Nephron (organoid): ENCODE data around the gene HAGHL.

Source experiments
- H3K27ac Mint-ChIP-seq, 3 experiments: 2 replicates each; pipeline ENCODE4 v1.8.0; 2020; ENCODE audit warnings: mixed read lengths in 3 of 3, mild to moderate bottlenecking in 2 of 3, moderate library complexity in 1 of 3
- H3K27me3 Mint-ChIP-seq: 2 replicates; pipeline ENCODE4 v1.8.0; 2021; ENCODE audit warnings: low read depth, mild to moderate bottlenecking, moderate library complexity, mixed read lengths
- H3K36me3 Mint-ChIP-seq: 2 replicates; pipeline ENCODE4 v1.8.0; 2020; ENCODE audit warnings: low read depth, mixed read lengths
- H3K4me1 Mint-ChIP-seq: 2 replicates; pipeline ENCODE4 v1.8.0; 2020; ENCODE audit warnings: mixed read lengths
- H3K4me3 Mint-ChIP-seq, 3 experiments: 2 replicates each; pipeline ENCODE4 v1.8.0; 2020; ENCODE audit warnings: mild to moderate bottlenecking in 3 of 3, mixed read lengths in 3 of 3, moderate library complexity in 2 of 3
- H3K9me3 Mint-ChIP-seq: 2 replicates; pipeline ENCODE4 v1.8.0; 2020; ENCODE audit warnings: mixed read lengths
- TF ChIP-seq, protein P1 (sequence below), 3 experiments: fragments of 200-600 bp; sonication (generic); IDR thresholded peaks; one replicate each; pipeline ENCODE4 v1.5.0; 2021; ENCODE audit warnings: antibody characterized with exemption in 3 of 3; ENCODE audit not compliant: unreplicated experiment in 3 of 3

Gene HAGHL

DNA sequence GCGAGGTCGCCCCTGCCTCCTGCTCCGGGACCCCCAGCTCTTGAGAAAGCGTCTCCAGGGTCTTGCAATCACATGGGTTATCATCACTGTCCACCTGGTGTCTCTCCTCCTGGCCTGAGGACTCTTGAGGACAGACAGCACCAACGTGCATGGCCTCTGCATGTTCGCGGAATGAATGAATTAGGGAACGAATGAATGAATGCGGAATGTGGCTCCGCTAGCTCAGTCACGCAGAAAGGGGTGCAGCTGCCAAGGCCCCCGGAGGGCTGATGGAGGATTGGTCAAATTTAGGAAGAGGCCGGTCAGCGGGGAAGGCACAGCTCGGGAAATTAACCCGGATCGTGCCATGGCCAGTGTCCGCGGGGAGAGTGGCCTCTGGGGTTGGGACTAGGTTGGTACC, 24.6 kb upstream of the HAGHL start:
- H3K27me3 Mint-ChIP-seq: peaks cover 86% of the 10 kb centered on the region
- peak overlapping the region in 1 of 3 experiments; percentile 15 for H3K4me3 Mint-ChIP-seq
- no peaks in the 10 kb centered on the region for H3K9me3 Mint-ChIP-seq
- H3K27ac Mint-ChIP-seq: no peak overlapping the region
- H3K4me1 Mint-ChIP-seq: no peaks in the 10 kb centered on the region
- no peaks in the 10 kb centered on the region for H3K36me3 Mint-ChIP-seq
- TF ChIP-seq, protein P1, sequence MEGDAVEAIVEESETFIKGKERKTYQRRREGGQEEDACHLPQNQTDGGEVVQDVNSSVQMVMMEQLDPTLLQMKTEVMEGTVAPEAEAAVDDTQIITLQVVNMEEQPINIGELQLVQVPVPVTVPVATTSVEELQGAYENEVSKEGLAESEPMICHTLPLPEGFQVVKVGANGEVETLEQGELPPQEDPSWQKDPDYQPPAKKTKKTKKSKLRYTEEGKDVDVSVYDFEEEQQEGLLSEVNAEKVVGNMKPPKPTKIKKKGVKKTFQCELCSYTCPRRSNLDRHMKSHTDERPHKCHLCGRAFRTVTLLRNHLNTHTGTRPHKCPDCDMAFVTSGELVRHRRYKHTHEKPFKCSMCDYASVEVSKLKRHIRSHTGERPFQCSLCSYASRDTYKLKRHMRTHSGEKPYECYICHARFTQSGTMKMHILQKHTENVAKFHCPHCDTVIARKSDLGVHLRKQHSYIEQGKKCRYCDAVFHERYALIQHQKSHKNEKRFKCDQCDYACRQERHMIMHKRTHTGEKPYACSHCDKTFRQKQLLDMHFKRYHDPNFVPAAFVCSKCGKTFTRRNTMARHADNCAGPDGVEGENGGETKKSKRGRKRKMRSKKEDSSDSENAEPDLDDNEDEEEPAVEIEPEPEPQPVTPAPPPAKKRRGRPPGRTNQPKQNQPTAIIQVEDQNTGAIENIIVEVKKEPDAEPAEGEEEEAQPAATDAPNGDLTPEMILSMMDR (IDR thresholded peaks at IDR 0.05; ENCODE audit: unreplicated experiment in 3 of 3): no peak

GRCh38 chr16:703406-703805, 23.5 kb upstream of the HAGHL start:
- no peaks in the 10 kb centered on the region for H3K9me3 Mint-ChIP-seq
- TF ChIP-seq, protein P1 (IDR thresholded peaks at IDR 0.05; ENCODE audit: unreplicated experiment in 3 of 3): no peak
- H3K27ac Mint-ChIP-seq: no peak overlapping the region
- no peaks in the 10 kb centered on the region for H3K4me1 Mint-ChIP-seq
- H3K4me3 Mint-ChIP-seq: no peak overlapping the region
- H3K27me3 Mint-ChIP-seq: peaks cover 84% of the 10 kb centered on the region
- H3K36me3 Mint-ChIP-seq: no peaks in the 10 kb centered on the region

- Mint-ChIP-seq H3K9me3 (no peaks in the 10 kb centered on the region), H3K27ac (no peak overlapping the region), H3K4me1 (no peaks in the 10 kb centered on the region), H3K27me3 (peaks cover 84% of the 10 kb centered on the region), H3K4me3 (no peak overlapping the region), H3K36me3 (no peaks in the 10 kb centered on the region)
- TF ChIP-seq, protein P1 (IDR thresholded peaks at IDR 0.05; ENCODE audit: unreplicated experiment in 3 of 3): no peak
These were observed 22.9 kb upstream of the HAGHL start for GRCh38 chr16:704047-704446.

DNA sequence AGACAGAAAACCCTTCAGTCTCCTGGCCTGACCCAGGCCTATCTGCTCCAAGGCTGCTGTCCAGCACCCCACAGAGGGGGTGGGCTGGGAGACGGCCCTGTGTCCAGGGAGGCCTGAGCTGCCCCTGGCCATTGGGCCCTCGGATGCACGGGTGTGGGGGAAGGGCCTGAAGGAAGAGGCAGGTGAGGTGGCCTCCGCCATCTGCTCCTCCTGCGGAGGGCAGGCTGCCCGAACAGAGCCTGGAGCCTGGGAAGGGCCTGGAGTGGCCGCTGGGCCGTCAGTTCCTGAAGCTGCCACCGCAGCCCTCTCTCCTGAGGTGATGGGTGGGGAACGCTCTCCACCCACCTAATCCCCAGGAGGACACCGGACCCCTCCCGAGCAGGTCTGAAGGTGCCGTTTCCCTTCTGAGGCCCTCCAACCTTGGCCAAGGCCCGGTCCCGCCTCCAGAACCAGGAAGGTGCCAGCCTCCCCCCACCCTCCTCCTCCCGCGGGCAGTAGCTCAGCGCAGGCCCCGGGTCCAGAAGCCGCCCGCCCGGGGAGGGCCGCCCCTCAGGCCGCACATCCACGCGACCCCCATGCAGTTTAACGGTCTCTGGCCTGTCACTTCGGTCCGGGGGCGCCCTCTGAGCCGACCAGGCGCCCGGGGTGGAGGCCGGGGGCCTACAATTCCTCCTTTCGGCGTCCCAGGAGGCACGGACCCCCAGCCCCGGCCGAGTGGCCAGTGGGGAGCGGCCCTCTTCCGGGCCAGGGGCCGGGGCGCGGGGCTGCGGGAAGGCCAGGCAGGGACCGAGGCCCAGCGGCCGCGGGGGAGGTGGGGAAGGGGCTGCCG, 22.1 kb upstream of the HAGHL start:
- no peak overlapping the region for H3K27ac Mint-ChIP-seq
- H3K9me3 Mint-ChIP-seq: no peaks in the 10 kb centered on the region
- H3K27me3 Mint-ChIP-seq: peaks cover 84% of the 10 kb centered on the region
- H3K4me1 Mint-ChIP-seq: no peaks in the 10 kb centered on the region
- TF ChIP-seq, protein P1 (IDR thresholded peaks at IDR 0.05; ENCODE audit: unreplicated experiment in 3 of 3): no peak
- no peaks in the 10 kb centered on the region for H3K36me3 Mint-ChIP-seq
- H3K4me3 Mint-ChIP-seq: peak overlapping the region in 1 of 3 experiments; percentile 41

DNA sequence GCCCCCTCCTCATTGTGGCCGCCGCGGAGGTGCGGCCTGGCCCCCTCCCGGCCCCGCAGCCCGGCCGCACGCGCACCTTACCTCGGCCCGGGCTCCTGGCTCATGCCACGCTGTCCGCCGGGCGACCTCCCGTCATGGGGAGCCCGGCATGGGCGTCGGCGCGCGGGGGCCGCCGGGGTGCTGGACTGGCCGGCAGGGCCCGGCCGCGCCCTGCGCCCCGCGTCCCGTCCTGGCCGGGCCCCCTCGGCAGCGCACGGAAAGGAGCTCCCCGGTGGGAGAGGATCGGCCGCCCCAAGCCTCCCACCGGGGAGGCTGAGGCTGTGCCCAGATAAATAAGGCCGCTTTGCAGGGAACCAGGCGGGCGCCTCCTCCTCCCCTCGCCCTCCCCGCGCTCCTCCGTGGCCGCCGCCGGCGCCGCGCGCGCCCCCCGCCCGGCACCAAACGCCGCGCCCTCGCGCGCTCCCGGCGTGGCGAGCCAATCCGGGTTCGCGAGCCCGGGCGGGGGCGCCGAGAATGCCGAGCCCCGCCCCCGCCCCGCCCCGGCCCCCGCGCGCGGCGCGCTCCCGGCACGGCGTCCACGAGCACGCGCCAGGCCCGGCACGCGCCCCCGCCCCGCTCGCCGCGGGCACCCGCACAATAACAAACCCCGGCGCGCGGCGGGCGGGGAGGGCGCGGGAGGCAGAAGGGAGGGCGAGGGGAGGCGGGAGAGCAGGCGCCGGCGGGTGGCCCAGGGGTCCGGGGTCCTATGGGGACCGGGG, 21.3 kb upstream of the HAGHL start, which contains the start of gene FBXL16:
Gene FBXL16, minus strand, starts transcription at position 371 of the 758 bp plus-strand sequence. CDS start 8,396 bp downstream, outside the sequence.
- Mint-ChIP-seq H3K4me3 (peak within 1 kb of the TSS in 2 of 3 experiments; percentile 35 to 40), H3K27ac (no peak within 1 kb of the TSS), H3K27me3 (peaks cover 84% of the 10 kb centered on the region), H3K36me3 (no peaks in the 10 kb centered on the region), H3K9me3 (no peaks in the 10 kb centered on the region), H3K4me1 (no peaks in the 10 kb centered on the region)
- TF ChIP-seq, protein P1 (IDR thresholded peaks at IDR 0.05; ENCODE audit: unreplicated experiment in 3 of 3): no peak
